Amniotic stem cell (primary cell): Measurements from ENCODE around the gene ZFP36L1.
A peak's percentile ranks its signal among the peaks of the same experiment; 100 is the strongest.

ENCODE experiments used
- DNase-seq: peaks from one replicate; lab custom pipeline; 2025; lab: John Stamatoyannopoulos, UW

ZFP36L1 gene

GRCh38 chr14:68792979-68793733 lies at the start of gene ZFP36L1:
Gene ZFP36L1, minus strand, starts transcription at chr14:68793067. Its CDS starts 129 bp downstream, at chr14:68792938.
- DNase-seq = peak; percentile 82

- no peak for DNase-seq
Observed at GRCh38 chr14:68842298-68842697, 49.4 kb upstream of the ZFP36L1 start.

GRCh38 chr14:68841016-68841809 lies 48.3 kb upstream of the ZFP36L1 start:
- no peak for DNase-seq

GRCh38 chr14:68840454-68840853 lies 47.6 kb upstream of the ZFP36L1 start:
- DNase-seq = no peak

GRCh38 chr14:68836082-68836481 lies 43.2 kb upstream of the ZFP36L1 start:
- DNase-seq = no peak

GRCh38 chr14:68834816-68835215 lies 41.9 kb upstream of the ZFP36L1 start:
- DNase-seq = no peak

- DNase-seq = no peak
Observed at GRCh38 chr14:68828698-68829097, 35.8 kb upstream of the ZFP36L1 start.

- no peak for DNase-seq
Observed at GRCh38 chr14:68825729-68826128, 32.9 kb upstream of the ZFP36L1 start.

GRCh38 chr14:68824517-68825347 lies 31.9 kb upstream of the ZFP36L1 start:
- DNase-seq = peak; percentile 37

GRCh38 chr14:68824207-68824516 lies 31.3 kb upstream of the ZFP36L1 start:
- no peak for DNase-seq

- DNase-seq = no peak
Observed at GRCh38 chr14:68823434-68824206, 30.8 kb upstream of the ZFP36L1 start.

- DNase-seq = no peak
Observed at GRCh38 chr14:68822926-68823325, 30.1 kb upstream of the ZFP36L1 start.

- DNase-seq = no peak
Observed at GRCh38 chr14:68822132-68822651, 29.3 kb upstream of the ZFP36L1 start.

- DNase-seq = no peak
Observed at GRCh38 chr14:68820999-68821683, 28.3 kb upstream of the ZFP36L1 start.

GRCh38 chr14:68820536-68820935 lies 27.7 kb upstream of the ZFP36L1 start:
- DNase-seq = no peak

GRCh38 chr14:68820119-68820518 lies 27.3 kb upstream of the ZFP36L1 start:
- no peak for DNase-seq

- no peak for DNase-seq
Observed at GRCh38 chr14:68819260-68819691, 26.4 kb upstream of the ZFP36L1 start.

GRCh38 chr14:68817506-68818212 lies 24.8 kb upstream of the ZFP36L1 start:
- DNase-seq = no peak

- no peak for DNase-seq
Observed at GRCh38 chr14:68816943-68817430, 24.1 kb upstream of the ZFP36L1 start.
